C4-2B (cell line): ENCODE results near the gene PCARE.
"Not testable (repeated sequence)": the region's sequence is repeated elsewhere in the genome, so short reads cannot be mapped to it uniquely, and the experiment has no call there.

Experiments used
- H3K27ac ChIP-seq: fragments of 450-650 bp; 2 replicates; pipeline ENCODE4 v1.5.1; 2017
- ZFX ChIP-seq: fragments of 450-650 bp; IDR thresholded peaks from 2 replicates; pipeline ENCODE4 v1.6.1; 2017
- TF ChIP-seq, protein P1 (sequence below): fragments of 450-650 bp; conservative IDR thresholded peaks from 2 replicates; pipeline ENCODE4 v1.5.1; 2017; ENCODE audit warnings: mild to moderate bottlenecking

PCARE gene

DNA sequence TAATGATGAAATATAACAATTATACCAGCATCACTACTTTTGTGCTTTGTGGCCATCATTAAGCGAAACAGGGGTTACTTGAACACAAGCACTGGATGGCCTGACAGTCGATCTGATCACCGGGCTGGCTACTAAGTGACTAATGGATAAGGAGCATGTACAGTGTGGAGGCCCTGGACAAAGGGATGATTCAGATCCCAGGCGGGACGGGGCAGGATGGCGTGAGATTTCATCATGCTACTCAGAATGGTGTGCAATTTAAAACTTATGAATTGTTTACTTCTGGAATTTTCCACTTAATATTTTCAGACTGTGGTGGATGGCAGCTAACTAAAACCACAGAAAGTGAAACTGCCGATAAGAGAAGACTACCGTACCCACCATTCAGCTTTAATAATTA, 33.9 kb upstream of the PCARE start:
- TF ChIP-seq ZFX: no peak
- TF ChIP-seq, protein P1, sequence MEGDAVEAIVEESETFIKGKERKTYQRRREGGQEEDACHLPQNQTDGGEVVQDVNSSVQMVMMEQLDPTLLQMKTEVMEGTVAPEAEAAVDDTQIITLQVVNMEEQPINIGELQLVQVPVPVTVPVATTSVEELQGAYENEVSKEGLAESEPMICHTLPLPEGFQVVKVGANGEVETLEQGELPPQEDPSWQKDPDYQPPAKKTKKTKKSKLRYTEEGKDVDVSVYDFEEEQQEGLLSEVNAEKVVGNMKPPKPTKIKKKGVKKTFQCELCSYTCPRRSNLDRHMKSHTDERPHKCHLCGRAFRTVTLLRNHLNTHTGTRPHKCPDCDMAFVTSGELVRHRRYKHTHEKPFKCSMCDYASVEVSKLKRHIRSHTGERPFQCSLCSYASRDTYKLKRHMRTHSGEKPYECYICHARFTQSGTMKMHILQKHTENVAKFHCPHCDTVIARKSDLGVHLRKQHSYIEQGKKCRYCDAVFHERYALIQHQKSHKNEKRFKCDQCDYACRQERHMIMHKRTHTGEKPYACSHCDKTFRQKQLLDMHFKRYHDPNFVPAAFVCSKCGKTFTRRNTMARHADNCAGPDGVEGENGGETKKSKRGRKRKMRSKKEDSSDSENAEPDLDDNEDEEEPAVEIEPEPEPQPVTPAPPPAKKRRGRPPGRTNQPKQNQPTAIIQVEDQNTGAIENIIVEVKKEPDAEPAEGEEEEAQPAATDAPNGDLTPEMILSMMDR: no peak
- H3K27ac ChIP-seq: no peak overlapping the region

DNA sequence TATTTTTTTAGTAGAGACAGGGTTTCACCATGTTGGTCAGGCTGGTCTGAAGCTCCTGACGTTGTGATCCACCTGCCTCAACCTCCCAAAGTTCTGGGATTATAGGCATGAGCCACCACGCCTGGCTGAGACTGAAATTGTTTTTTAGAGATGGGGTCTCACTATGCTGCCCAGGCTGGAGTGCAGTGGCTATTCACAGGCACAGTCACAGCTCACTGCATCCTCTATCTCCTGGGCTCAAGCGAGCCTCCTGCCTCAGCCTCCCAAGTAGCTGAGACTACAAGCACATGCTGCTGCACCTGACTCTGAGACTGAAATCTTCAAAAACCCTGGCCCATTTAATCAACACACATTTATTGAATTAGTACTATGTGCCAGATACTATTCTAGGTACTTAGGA, 33.2 kb upstream of the PCARE start:
- H3K27ac ChIP-seq: not testable (repeated sequence)

DNA sequence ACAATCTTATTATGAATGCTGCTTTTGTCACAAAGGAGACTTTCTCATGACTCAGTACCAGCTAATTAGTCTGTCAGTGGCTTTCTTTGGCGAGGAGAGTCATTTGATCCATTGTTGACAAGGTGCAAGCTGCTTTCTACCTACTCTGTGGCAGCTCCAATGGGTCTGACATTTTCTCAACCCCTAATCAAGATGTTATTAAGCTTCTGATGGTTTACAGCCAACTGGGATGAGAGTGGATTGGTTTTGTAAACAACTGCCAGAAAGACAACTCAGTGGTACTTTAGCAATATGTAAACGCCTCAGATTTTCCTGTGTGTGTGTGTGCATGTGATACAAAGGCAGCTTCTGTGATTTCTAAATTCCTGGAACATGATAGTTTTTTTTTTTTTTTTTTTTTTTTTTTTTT, 32.7 kb upstream of the PCARE start:
- TF ChIP-seq ZFX: no peak
- TF ChIP-seq, protein P1: no peak
- no peak overlapping the region for H3K27ac ChIP-seq

DNA sequence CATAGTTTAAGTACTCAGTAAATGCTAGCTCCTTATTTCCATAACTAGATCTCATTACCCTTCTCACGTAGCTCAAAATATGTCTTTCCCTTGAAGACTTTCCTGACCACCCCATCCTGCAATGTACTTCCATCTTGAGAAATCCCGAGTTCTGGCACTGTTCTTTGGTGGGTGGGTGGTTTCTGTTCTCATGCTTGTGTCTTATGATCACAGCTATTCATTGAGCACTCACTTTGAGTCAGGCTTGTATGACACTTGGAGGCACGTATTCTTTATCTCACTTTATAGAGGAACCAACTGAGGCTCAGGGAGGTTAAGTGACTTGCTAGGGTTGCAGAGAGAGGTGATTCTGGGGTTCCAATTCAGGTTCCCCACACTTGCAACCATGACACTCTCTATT, 31.9 kb upstream of the PCARE start:
- no peak overlapping the region for H3K27ac ChIP-seq
- TF ChIP-seq, protein P1: no peak
- no peak for TF ChIP-seq ZFX

DNA sequence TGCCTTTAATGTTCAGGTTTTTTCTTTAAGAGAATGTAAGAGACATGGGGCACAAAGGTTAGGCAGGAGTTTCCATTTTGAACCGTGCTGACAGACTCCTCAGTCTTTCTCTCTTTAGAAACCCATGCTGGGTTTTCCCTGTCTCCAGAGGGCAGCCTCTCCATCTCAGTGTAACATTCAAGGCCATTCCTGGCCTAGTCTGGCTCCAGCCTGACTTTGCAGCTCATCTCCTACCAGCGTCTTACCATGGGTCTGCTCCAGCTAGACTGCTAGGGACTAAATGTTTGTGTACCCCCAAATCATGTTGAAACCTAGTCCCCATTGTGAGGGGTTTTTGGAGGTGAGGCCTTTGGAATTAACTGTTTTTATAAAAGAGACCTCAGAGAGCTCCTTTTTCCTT, 31.1 kb upstream of the PCARE start:
- no peak overlapping the region for H3K27ac ChIP-seq
- TF ChIP-seq ZFX: no peak
- TF ChIP-seq, protein P1: no peak

DNA sequence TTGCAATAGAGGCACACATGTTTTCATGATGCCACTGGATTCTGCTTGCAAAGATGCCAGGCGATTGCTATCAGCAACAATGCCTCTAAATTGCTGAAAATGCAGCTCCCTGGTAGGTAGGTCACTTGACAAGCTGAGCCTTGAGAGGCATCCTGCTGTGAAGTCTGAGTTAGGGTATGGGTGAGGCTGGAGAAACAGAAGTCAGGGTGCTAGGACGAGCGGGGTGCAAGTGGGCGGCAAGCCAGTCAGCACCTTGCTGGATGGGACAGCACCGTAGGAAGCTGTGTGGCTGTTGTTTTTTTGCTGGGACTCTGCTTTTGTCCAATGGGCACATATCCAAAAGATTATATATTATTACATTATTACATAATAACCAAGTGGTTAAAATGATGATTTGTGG, 30.4 kb upstream of the PCARE start:
- TF ChIP-seq ZFX: no peak
- TF ChIP-seq, protein P1: no peak
- no peak overlapping the region for H3K27ac ChIP-seq

DNA sequence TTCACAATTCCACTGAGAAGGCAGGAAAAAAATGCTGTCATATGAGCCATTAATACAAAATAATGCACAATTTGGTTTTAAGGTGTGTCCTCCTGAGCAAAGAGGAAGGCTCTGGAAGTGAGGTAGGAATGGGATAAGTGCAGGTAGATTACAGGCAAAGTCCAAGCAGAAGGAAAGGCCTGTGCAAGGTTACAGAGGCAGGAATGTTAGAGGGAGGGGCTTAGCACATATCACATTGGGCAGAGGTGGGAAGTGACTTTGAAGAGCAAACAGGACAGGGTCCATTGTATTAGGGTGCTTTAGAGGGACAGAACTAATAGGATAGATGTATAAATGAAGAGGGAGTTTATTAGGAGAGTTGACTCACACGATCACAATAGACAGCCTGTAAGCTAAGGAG, 26.2 kb upstream of the PCARE start:
- TF ChIP-seq, protein P1: no peak
- no peak for TF ChIP-seq ZFX
- no peak overlapping the region for H3K27ac ChIP-seq

DNA sequence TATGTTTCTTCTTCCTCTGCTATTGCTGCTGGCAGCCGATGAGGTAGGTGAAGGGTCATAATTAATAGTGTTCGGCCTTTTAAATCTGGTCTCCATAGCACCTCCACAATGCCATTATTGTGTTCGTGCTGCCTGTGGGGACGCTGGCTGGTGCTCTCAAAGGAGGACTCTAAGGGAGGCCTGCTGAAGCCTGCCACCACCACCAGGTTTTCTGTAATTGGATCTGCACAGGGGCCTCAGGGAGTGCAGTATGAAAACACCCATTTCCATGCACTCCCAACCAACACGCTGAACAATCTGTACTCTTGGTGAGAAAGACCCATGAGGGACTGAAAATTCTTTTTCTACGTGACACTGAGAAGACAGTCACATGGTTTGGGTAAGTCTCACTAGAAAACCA, 23.2 kb upstream of the PCARE start:
- TF ChIP-seq, protein P1: no peak
- TF ChIP-seq ZFX: no peak
- H3K27ac ChIP-seq: no peak overlapping the region
